A673 (cell line): Measurements from ENCODE around the gene AMH. TPM values are rescaled to one million over a fixed set of nuclear protein-coding genes. Genes with fewer than 3 reads are reported as not detected.
A peak's percentile ranks its signal among the peaks of the same experiment; 100 is the strongest.

Experiments
- BruUV-seq: library from RNA; stranded (reverse); fragments of 400-500 nt; replicated peaks from 2 replicates; lab custom pipeline; 2021; lab: Mats Ljungman, UMichigan
- CTCF ChIA-PET: fragments of 300-600 bp; sonication (Branson Sonifier 250); formaldehyde crosslinking; loops from one replicate; lab custom pipeline; 2022; ENCODE audit warnings: antibody characterized with exemption; lab: Charles Lee
- POLR2A ChIA-PET: fragments of 300-600 bp; sonication (Branson Sonifier 250); formaldehyde crosslinking; loops from one replicate; lab custom pipeline; 2022; ENCODE audit warnings: antibody characterized with exemption; ENCODE audit not compliant: low non-redundant PET; lab: Charles Lee
- DNase-seq: peaks from one replicate; pipeline ENCODE4 v3.0.0-alpha.2; 2015; ENCODE audit warnings: low spot score
- H3K27ac ChIP-seq: fragments of 200-600 bp; sonication (generic); 2 replicates; pipeline ENCODE4 v1.5.1; 2016; ENCODE audit warnings: mixed run types, low read depth, mild to moderate bottlenecking, mixed read lengths, antibody characterized with exemption, low read length; ENCODE audit not compliant: poor library complexity, severe bottlenecking
- H3K27me3 ChIP-seq: fragments of 200-600 bp; sonication (generic); replicated peaks from 2 replicates; pipeline ENCODE4 v1.6.1; 2017; ENCODE audit warnings: mixed run types, low read depth, mild to moderate bottlenecking, mixed read lengths, antibody characterized with exemption, low read length; ENCODE audit not compliant: insufficient read depth, poor library complexity
- H3K36me3 ChIP-seq: fragments of 200-600 bp; sonication (generic); 2 replicates; pipeline ENCODE4 v1.6.1; 2016; ENCODE audit warnings: mixed run types, mild to moderate bottlenecking, mixed read lengths, antibody characterized with exemption, low read length; ENCODE audit not compliant: insufficient read depth, poor library complexity, severe bottlenecking
- H3K4me1 ChIP-seq: fragments of 200-600 bp; sonication (generic); 2 replicates; pipeline ENCODE4 v1.6.1; 2017; ENCODE audit warnings: mixed run types, mild to moderate bottlenecking, mixed read lengths, antibody characterized with exemption, low read length; ENCODE audit not compliant: insufficient read depth, poor library complexity, severe bottlenecking
- H3K4me3 ChIP-seq: fragments of 200-600 bp; sonication (generic); 2 replicates; pipeline ENCODE4 v1.5.1; 2016; ENCODE audit warnings: low read depth, mixed run types, mild to moderate bottlenecking, mixed read lengths, low read length; ENCODE audit not compliant: poor library complexity, severe bottlenecking
- H3K9me3 ChIP-seq: fragments of 200-600 bp; sonication (generic); 2 replicates; pipeline ENCODE4 v1.6.1; 2016; ENCODE audit warnings: mixed run types, low read depth, mild to moderate bottlenecking, mixed read lengths, antibody characterized with exemption, low read length; ENCODE audit not compliant: poor library complexity, severe bottlenecking
- EZH2 ChIP-seq: fragments of 200-600 bp; sonication (generic); IDR thresholded peaks from 2 replicates; pipeline ENCODE4 v1.6.1; 2017; ENCODE audit warnings: borderline replicate concordance, low read depth, mild to moderate bottlenecking, mixed read lengths, antibody characterized with exemption, low read length; ENCODE audit not compliant: poor library complexity, severe bottlenecking
- intact Hi-C: fragments of 100-400 bp; cut with micrococcal nuclease; formaldehyde crosslinking; loops from one replicate; pipeline ENCODE4 v1.10.0; 2022; ENCODE audit not compliant: unreplicated experiment
- total RNA-seq: library from RNA; stranded (reverse); gene quantifications from 2 replicates; pipeline ENCODE4 v1.2.3, GENCODE V29; 2021
- TF ChIP-seq, protein P1 (sequence below): fragments of 300-800, 200-600 bp; sonication (generic); conservative IDR thresholded peaks from 2 replicates; pipeline ENCODE4 v1.5.1; 2017; ENCODE audit warnings: low read depth, mild to moderate bottlenecking, antibody characterized with exemption, low read length, moderate library complexity, mixed read lengths

AMH gene
- total RNA-seq, 1 experiment from 2014 or later = 16.3 TPM

GRCh38 chr19:2259336-2259735 lies 10.2 kb downstream of the AMH start:
- Histone ChIP-seq H3K27ac (no peak overlapping the region), H3K27me3 (no peaks in the 10 kb centered on the region), H3K9me3 (no peaks in the 10 kb centered on the region), H3K4me1 (no peaks in the 10 kb centered on the region), H3K4me3 (no peak overlapping the region), H3K36me3 (no peaks in the 10 kb centered on the region)
- no TSS peak for BruUV-seq
- CTCF ChIA-PET = interaction anchor here (0.6 to 0.8 kb wide), 2 partner anchors 104 to 231 kb away, joined by 3 to 5 read pairs; no protein-coding TSS in a partner anchor
- intact Hi-C loops = no loop called here
- TF ChIP-seq EZH2 = no peak
- TF ChIP-seq, protein P1, sequence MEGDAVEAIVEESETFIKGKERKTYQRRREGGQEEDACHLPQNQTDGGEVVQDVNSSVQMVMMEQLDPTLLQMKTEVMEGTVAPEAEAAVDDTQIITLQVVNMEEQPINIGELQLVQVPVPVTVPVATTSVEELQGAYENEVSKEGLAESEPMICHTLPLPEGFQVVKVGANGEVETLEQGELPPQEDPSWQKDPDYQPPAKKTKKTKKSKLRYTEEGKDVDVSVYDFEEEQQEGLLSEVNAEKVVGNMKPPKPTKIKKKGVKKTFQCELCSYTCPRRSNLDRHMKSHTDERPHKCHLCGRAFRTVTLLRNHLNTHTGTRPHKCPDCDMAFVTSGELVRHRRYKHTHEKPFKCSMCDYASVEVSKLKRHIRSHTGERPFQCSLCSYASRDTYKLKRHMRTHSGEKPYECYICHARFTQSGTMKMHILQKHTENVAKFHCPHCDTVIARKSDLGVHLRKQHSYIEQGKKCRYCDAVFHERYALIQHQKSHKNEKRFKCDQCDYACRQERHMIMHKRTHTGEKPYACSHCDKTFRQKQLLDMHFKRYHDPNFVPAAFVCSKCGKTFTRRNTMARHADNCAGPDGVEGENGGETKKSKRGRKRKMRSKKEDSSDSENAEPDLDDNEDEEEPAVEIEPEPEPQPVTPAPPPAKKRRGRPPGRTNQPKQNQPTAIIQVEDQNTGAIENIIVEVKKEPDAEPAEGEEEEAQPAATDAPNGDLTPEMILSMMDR = no peak
- DNase-seq = no peak
- POLR2A ChIA-PET = no interaction called here

DNA sequence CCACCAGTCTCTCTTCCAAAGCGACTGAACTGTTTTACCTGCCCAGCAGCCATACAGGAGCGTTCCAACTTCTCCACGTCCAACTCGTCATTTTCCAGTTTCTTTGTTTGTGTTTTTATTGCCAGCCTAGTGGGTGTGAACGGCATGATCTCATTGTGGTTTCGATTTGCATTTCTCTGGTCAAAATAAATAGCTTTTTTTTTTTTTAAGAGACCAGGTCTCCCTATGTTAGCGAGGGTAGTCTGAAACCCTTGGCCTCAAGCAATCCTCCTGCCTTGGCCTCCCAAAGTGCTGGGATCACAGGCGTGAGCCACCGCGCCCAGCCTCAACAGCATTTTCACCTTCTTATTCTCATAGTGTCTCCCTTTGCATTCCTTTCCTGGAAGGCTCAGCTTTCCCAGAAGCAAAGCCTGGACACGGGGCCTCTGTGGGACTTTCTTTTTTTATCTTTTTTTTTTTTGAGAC lies 11.2 kb downstream of the AMH start:
- TF ChIP-seq EZH2 = no peak
- TF ChIP-seq, protein P1 = no peak
- no TSS peak for BruUV-seq
- H3K27ac ChIP-seq = no peak overlapping the region
- no peaks in the 10 kb centered on the region for H3K4me1 ChIP-seq
- DNase-seq = no peak
- intact Hi-C loops = no loop called here
- no peaks in the 10 kb centered on the region for H3K36me3 ChIP-seq
- POLR2A ChIA-PET = interaction anchor here (0.6 kb wide), 1 partner anchor 100 kb away, joined by 3 read pairs; no protein-coding TSS in a partner anchor
- H3K9me3 ChIP-seq = no peaks in the 10 kb centered on the region
- no peak overlapping the region for H3K4me3 ChIP-seq
- no peaks in the 10 kb centered on the region for H3K27me3 ChIP-seq
- CTCF ChIA-PET = interaction anchor here (0.6 to 0.7 kb wide), 2 partner anchors 18 to 92 kb away, joined by 3 read pairs; no protein-coding TSS in a partner anchor

- ChIA-PET CTCF (interaction anchor here (0.5 to 1.0 kb wide), 6 partner anchors 8 to 1735 kb away, joined by 3 to 5 read pairs (median 4); no protein-coding TSS in a partner anchor), POLR2A (no interaction called here)
- peaks cover 3% of the 10 kb centered on the region for H3K4me1 ChIP-seq
- no peak overlapping the region for H3K4me3 ChIP-seq
- TF ChIP-seq EZH2 = no peak
- TF ChIP-seq, protein P1 = peak; percentile 78
- no peaks in the 10 kb centered on the region for H3K27me3 ChIP-seq
- intact Hi-C loops = no loop called here
- peak; percentile 64 for DNase-seq
- H3K9me3 ChIP-seq = no peaks in the 10 kb centered on the region
- H3K27ac ChIP-seq = no peak overlapping the region
- H3K36me3 ChIP-seq = no peaks in the 10 kb centered on the region
- BruUV-seq = no TSS peak
Measured at GRCh38 chr19:2261438-2262172, 12.5 kb downstream of the AMH start.
